SK-N-MC (cell line): Measurements from ENCODE around the gene RBM12.

Experiments
- EZH2 ChIP-seq: fragments of 200-600 bp; sonication (generic); IDR thresholded peaks from one replicate; pipeline ENCODE4 v1.6.1; 2017; ENCODE audit warnings: antibody characterized with exemption
- POLR2AphosphoS5 ChIP-seq: IDR thresholded peaks from 2 replicates; pipeline ENCODE4 v1.6.1; 2012; ENCODE audit warnings: mild to moderate bottlenecking, low read depth, low read length, borderline replicate concordance

DNA sequence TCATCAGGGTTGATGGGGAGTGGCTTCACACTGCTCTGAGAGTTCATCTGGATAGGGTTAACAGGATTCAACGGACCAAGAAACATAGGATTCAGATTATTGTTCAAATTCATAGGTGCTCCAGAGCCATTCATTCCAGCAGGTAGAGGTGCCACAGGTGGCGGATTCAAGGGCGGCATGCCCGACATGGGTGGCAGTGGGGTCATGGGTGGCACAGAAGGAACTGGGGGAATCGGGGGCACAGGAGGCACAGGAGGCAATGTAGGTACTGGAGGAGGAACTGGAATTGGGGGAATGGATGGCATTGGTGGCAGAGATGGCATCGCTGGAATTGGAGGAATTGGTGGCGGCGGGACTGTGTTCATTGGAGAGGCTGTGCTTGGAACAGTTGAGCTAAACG is 10.3 kb downstream of the RBM12 start:
- 0 out of 2 replicates have a peak, but pooled peaks have one; percentile 18 for TF ChIP-seq POLR2AphosphoS5
- TF ChIP-seq EZH2, result no peak
